GM21529 (cell line): ENCODE results near the gene ADAT1.
A peak's percentile ranks its signal among the peaks of the same experiment; 100 is the strongest.

Experiments
- ATAC-seq: cut with Tn5 transposase; IDR thresholded peaks from one replicate; pipeline ENCODE4 v1.9.1; 2021; ENCODE audit not compliant: unreplicated experiment

The ADAT1 gene

DNA sequence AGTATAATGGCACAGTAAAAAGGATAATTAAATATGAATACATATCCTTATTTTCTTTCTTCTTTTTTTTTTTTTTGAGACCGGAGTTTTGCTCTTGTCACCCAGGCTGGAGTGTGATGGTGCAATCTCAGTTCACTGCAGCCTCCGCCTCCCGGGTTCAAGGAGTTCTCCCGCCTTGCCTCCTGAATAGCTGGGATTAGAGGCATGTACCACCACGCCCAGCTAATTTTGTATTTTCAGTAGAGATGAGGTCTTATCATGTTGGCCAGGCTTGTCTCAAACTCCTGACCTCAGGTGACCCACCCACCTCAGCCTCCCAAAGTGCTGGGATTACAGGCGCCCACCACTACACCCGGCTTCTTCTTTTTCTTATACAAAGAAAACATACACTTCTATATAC lies 44.9 kb downstream of the ADAT1 start:
- ATAC-seq, result no peak

DNA sequence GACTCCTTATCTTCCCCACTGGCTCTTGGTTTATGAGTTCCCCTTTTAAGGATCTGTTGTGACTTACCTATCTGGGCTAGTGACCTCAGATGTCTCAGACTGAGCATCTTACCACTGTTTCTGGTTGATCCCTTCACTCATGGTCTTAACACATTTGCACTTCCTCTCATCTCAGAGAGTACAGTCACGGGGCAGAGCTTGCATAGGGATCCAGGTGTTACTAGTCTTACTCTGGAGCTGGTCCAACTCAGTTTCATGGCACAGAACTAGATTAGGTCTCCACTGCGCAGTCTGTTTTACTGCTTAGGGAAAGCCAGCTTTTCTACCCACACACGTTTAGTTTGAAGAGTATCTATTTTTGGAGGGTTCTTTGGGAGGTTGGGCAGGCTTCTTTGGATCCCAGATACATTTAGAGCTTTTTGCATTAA lies 46.7 kb downstream of the ADAT1 start:
- peak; percentile 72 for ATAC-seq

DNA sequence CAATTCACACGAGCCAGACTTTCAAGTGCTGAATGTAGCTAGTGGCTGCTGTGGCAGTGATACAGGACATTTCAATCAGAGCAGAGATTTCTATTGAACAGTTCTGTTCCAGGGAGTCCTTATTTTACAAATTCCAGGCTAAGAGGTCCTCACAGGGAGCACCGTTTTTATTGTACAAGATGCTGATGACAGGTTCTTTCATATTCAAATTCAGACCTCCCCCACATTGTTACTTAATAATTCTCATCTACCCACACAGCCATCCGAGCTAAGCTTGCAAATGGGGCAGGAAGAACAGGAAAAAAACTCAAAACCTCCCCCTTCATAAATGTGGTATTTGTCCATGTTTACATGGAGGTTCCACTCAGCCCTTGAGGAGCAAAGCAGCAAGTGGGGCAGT lies 47.1 kb downstream of the ADAT1 start:
- no peak for ATAC-seq

DNA sequence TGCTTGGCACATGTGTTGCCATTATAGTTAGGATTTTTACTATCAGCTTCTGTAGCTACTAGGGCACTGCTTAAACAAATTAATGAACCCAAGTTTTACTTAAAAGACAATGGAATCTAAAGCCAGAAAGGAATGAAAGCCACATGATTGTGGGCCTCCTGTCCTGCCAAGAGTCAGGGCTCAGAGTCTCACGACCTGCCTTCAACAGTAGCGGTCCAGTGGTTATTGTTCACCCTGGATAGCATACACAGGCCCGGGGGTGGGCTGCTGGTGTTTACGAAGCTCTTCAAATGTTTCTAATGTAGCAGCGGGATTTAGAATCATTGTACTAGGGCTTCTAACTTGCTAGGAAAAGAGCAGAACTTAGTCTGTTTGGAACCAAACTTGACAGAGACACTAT lies 49.1 kb downstream of the ADAT1 start:
- no peak for ATAC-seq

DNA sequence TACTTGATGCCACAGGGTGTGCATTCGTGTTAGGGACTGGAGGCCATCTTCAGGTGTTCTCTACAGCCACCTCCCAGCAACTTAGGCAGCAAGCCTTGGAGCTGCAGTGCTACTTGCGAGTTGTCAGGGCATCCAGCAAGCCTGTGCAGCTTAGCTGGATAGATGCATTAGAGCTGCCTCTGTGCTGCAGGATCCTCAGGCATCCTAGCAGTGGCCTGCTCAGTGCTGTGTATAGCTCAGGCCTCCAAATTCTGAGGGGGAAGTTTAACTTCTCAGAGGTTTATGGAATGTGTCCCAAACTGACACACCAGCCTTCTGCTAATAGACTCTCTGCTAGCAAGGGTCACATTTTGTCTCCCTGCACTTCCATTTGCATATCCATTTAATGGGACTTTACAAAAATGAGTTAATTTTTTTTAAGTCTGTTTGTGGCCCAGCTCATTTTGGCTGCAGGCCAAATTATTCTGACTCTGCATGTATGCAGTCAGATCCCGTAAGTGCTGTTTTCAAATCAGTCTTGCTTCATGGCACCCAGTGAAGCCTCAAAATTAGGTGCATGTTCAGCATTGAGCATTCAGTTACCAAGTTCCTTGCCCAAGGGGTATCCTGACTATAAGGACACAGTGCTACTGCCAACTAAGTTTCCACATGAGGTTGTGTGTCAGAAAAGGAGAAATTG lies 50.1 kb downstream of the ADAT1 start:
- ATAC-seq, result no peak

DNA sequence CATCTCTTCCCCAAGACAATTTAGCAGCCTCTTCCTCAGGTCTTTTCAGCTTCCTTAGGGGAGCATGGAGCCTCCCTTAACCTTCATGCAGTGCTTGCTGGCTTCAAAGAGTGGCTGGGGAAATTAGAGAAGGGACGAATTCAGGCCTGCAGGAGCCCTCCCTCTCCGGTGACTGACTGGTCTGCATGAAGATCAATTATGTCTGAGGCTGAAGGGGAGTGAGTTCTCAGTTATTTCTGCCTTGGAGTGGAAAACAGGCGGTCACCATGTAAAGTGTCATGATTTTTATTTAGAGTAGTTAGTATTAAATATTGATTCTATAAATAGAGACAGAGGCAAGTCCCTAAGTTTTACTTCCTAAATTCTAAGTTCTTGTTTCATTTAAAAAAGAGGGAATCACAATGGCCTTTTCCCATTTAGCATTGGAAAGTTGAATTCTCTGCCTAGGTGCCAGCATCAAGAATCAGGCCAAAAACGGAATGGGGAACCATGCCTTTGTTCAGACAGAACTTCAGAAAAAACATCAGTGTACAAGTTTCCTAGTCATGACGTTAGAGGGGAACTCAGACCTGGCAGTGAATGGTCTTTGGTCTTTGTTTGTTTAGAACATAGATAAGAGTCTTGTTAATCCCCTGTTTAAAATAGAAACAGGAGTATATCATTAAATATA lies 52.5 kb downstream of the ADAT1 start:
- ATAC-seq, result no peak

DNA sequence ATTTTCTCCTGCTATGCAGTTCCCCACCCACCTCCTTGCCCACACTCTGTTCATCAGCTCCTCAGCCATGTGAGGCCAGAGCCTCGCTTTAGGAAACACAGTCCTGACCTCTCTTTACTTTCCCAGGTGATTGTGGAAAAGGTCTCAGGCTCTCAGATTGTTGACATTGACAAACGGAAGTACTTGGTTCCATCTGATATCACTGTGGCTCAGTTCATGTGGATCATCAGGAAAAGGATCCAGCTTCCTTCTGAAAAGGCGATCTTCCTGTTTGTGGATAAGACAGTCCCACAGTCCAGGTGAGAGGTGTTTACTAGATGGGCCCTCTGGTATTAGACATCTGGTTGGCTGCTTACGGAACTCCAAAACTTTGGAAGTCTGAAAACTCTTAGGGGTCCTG lies 55.2 kb downstream of the ADAT1 start:
- ATAC-seq, result no peak

DNA sequence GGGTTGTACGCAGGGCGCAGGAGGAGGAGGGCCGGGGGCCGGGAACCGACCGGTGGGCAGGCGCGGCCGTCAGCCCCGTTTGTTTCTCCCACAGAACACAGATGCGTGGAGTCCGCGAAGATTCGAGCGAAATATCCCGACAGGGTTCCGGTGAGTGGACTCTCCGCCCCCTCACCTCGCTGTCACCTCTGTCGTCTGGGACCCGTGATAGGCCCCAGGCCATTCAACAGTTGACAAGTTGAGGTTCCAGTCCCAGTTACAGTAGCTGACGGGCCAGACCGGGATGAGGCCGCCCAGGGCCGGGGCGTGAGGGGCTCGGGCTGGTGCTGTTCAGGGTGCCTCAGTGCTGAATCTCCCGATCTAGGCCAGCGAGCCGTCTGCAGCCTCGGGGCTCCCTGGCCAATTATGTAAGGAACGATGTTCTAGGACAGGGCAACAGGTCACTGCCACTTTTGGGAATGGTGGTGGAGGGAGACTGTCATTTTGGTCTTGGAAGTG lies 56.3 kb downstream of the ADAT1 start:
- ATAC-seq, result peak; percentile 4

DNA sequence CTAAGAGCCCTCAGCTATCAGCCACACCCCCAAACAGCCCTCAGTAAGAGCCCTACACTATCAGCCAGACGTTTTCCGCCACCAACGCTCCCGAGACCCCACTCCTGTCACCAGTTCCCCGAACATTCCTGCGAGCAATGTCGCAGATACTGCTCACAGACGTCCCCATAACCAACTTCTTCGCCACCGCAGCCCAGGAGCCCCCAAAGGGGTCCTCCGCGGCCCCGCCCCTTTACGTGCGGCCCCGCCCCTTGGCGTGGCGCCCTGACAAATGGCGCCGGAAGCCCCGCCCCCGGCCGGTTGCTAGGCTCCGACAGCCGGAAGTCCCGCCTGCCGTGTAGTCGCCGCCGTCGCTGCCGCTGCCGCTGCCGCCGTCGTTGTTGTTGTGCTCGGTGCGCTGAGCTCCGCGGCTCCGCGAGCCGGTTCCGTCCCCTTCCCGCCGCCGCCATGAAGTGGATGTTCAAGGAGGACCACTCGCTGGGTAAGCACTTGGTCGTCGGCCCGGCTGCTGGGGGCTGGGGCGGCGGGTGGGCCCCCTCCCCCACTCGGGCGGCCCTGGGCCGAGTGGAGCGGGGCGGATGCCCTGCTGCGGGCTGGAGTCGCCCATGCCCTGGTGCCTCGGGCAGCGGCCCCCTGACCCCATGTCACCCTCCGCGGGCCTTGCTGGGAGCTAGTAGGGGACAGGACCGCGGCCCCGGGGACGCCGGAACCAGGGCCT lies 56.9 kb downstream of the ADAT1 start, which contains the start of gene GABARAPL2:
Gene GABARAPL2, plus strand, starts transcription at position 340 of the 718 bp plus-strand sequence. Its CDS starts 108 bp downstream, at position 448.
- peak; percentile 61 for ATAC-seq

DNA sequence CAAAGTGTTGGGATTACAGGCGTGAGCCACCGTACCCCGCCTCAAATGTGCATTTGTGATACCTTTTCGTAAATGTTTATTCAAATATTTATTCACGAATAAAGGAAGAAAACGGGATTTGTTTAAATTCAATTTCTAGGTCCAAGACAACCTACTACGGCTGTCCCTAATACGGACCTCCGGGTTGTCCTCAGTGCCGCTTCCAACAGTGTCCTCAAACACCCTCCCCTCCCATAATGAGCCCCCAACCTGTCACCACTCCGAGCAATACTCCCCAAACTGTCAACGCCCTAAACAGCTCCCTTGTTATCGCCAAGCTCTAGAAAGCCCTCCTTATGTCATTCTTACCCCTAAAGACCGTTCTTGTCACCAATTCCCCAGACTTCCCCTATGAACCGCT lies 57.4 kb downstream of the ADAT1 start:
- peak; percentile 5 for ATAC-seq

DNA sequence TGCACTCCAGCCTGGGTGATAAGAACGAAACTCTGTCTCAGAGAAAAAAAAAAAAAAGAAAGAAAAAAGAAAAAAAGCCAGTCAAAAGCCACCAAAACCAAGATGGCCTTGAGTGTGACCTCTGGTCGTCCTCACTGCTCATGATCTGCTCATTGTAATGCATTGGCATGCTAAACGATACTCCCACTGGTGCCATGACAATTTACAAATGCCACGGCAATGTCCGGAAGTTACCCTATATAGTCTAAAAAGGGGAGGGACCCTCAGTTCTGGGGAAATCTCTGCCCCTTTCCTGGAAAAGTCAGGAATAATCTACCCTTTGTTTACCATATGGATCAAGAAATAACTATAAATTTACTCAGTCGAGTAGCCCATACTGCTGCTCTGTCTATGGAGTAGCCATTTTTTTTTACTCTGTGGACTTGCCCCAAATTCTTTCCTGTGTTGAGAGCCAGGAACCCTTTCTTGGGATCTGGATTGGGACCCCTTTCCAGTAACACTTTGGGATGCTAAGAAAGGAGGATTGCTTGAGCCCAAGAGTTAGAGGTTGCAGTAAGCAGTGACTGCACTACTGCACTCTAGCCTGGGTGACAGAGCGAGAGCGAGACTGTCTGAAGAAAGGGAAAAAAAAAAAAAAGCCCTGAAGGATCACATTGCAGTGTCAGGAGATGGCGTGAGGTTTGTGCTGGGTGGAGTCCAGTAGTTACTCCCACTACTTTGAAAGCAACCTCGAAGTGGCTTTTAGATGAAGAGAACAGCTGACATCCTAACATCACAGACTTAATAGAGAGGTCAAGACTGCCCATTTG lies 63.3 kb downstream of the ADAT1 start:
- ATAC-seq, result no peak

DNA sequence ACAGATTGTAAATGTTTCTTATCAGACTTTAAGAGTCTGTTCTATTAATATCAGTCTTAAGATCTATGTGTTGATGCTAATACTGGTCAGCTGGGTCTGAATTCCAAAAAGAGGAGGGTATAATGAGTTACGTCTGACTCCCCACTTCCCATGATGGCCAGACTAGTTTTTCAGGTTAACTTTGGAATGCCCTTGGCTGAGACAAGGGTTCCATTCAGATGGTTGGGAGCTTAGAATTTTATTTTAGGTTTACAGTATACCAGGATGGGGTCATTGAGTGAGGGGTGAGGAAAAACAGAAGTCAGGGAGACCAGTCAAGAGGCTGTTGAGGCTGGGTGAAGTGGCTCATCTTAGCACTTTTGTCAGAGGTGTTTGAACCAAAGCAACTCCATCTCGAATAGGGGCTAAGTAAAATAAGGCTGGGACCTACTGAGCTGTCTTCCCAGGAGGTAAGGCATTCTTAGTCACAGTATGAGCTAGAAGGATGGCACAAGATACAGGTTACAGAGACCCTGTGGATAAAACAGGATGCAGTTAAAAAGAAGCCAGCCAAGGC lies 64.2 kb downstream of the ADAT1 start:
- ATAC-seq, result no peak

DNA sequence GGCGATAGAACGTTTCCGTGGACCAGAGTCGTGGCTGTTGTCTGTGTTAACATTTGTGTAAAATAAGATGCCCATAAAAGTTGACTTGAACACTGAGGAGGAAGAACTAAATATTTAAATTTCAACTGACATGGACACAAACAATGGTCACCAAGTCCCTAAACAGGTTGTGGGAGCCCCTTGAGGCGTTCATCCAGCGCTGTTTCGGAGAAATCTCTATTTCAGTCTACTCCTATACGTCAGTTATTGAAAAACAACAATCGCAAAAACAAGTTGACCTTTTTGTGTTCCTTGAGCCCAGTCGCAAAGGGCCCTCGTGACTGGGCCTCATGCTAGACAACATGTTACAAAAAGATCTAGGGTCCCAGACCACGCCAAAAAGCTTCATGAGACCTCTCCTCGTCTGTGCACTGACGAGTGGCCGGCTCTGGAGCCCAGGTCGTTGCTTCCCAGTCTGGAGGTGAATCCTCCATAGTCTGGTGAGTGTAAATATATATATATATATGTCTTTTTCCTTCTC lies 66.6 kb downstream of the ADAT1 start:
- ATAC-seq, result no peak

DNA sequence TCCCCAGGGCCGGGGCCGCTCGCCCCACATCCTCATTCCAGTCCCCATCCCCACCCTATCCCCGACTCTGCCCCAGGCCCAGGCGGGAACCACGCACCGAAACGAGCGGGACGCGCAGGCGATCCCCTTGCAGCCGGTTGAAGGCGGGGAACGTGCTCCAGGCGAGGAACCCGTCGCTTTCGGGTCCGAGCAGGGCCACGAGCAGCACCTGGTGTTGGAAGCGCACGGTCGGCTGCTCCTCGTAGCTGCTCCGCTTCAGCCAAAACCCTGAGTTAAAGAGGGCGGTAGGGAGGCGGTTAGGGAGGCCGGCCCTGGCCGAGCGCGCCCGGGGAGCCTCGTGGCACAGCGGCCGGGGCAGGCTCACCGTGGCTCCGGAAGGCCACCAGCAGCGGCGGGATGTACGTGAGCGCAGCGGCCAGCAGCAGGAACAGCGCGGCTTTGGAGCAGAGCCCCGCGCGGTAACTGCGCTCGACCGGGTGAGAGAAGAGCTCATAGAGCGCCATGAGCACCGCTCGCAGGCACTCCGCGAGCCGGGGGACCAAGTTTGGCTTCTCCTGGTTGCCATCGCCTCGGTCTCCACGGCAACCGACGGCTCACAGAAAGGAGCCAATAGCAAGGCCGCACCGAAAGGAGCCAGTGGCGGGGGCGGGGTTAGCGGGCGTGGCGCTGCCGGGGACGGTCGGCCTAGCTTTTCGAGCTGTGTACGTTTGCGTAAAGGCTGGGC lies 67.2 kb downstream of the ADAT1 start, which contains the start of gene TMEM231:
Gene TMEM231, minus strand, starts transcription at position 546 of the 724 bp plus-strand sequence. Its CDS starts 43 bp downstream, at position 503.
- peak; percentile 97 for ATAC-seq

DNA sequence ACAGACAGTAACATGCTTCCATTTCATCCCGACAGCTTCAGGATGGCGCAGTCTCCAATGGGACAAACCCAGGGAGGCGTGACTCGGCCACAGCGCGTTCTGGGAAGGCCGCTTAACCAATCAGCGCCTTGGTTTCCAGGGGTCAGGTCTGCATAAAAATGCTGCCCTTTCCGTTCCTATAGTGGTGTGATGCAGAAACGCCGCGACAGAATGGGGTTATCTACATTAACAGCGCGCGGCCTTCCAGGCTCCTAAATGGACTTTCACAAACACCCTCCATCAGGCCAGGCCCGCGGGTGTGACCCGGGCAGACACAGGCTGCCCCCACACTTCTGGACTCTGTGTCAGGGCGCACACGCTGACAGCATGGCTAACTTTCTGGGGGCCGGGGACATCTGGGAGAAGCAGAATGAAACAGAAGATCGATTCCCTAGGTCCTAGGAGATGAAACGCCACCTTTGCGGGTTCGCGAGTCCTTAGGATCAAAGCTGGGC lies 67.8 kb downstream of the ADAT1 start:
- ATAC-seq, result peak; percentile 48

DNA sequence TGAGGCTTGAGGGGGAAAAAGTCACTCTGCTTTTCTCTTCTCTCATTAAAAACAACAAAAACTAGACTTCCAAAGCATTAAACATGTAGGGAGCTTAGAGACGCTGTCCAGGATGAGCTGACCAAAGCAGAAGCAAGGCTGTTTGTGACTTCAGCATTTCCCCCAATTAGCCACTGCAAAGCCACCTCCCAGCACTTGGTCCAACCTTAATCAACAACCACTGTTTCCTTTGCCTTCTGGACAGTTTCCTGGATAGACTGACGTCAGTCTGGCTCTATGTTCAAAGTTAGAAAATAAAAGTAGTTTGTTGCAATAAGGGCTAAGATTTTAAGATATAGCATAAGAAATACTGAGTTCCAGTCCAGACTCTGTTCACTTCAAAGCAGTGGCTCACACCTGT lies 70.1 kb downstream of the ADAT1 start:
- no peak for ATAC-seq

DNA sequence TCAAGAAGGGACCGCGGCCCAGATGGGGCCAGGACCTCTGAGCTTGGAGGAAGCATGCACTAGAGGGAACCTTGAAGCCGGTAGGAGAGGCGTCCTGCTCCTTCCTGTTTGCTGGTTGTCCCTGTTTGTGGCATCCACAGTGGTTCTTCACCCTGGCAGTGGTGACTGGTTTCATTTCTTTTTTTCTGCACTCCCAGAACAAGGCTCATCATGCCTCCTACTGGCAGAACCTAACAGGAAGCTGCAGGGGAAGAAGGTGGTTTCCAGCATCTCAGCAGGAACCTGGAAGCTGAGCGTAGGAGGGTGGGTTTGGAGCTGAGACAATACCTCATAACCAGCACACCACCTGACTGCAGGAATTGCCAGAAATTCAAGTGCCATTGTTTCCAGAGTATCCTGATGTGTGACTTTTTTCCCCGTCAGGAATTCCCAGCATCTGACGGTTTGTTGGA lies 72.8 kb downstream of the ADAT1 start:
- peak; percentile 83 for ATAC-seq
